SHP77 treated with DMSO at 0.1 percent for 48 hours (cell line): ENCODE data around the gene LRP1B.
"Not testable (repeated sequence)": the region's sequence is repeated elsewhere in the genome, so short reads cannot be mapped to it uniquely, and the experiment has no call there.

ENCODE experiments used
- DNase-seq: peaks from one replicate; lab custom pipeline; 2025; lab: John Stamatoyannopoulos, UW

LRP1B gene

GRCh38 chr2:140338795-140339194 lies 1792.0 kb downstream of the LRP1B start:
- DNase-seq: no peak

- no peak for DNase-seq
Measured at GRCh38 chr2:140337061-140337460, 1793.8 kb downstream of the LRP1B start.

- DNase-seq: no peak
Measured at GRCh38 chr2:140316345-140316744, 1814.5 kb downstream of the LRP1B start.

GRCh38 chr2:140311905-140312304 lies 1818.9 kb downstream of the LRP1B start:
- no peak for DNase-seq

- no peak for DNase-seq
Measured at GRCh38 chr2:140308706-140309105, 1822.1 kb downstream of the LRP1B start.

- no peak for DNase-seq
Measured at GRCh38 chr2:140307532-140307931, 1823.3 kb downstream of the LRP1B start.

GRCh38 chr2:140295767-140296166 lies 1835.0 kb downstream of the LRP1B start:
- no peak for DNase-seq

- no peak for DNase-seq
Measured at GRCh38 chr2:140288726-140289125, 1842.1 kb downstream of the LRP1B start.

GRCh38 chr2:140288213-140288612 lies 1842.6 kb downstream of the LRP1B start:
- DNase-seq: no peak

GRCh38 chr2:140286377-140286776 lies 1844.4 kb downstream of the LRP1B start:
- no peak for DNase-seq

GRCh38 chr2:140277344-140277743 lies 1853.5 kb downstream of the LRP1B start:
- not testable (repeated sequence) for DNase-seq

GRCh38 chr2:140276661-140277060 lies 1854.2 kb downstream of the LRP1B start:
- DNase-seq: no peak

GRCh38 chr2:140275427-140275826 lies 1855.4 kb downstream of the LRP1B start:
- peak; percentile 64 for DNase-seq

- no peak for DNase-seq
Measured at GRCh38 chr2:140274891-140275290, 1855.9 kb downstream of the LRP1B start.

- no peak for DNase-seq
Measured at GRCh38 chr2:140273958-140274357, 1856.9 kb downstream of the LRP1B start.

GRCh38 chr2:140273408-140273807 lies 1857.4 kb downstream of the LRP1B start:
- DNase-seq: no peak

- DNase-seq: no peak
Measured at GRCh38 chr2:140270224-140270623, 1860.6 kb downstream of the LRP1B start.

- no peak for DNase-seq
Measured at GRCh38 chr2:140269000-140269399, 1861.8 kb downstream of the LRP1B start.

- DNase-seq: no peak
Measured at GRCh38 chr2:140262908-140263307, 1867.9 kb downstream of the LRP1B start.

GRCh38 chr2:140257692-140258300 lies 1873.0 kb downstream of the LRP1B start:
- DNase-seq: no peak

- DNase-seq: no peak
Measured at GRCh38 chr2:140256080-140256479, 1874.7 kb downstream of the LRP1B start.

GRCh38 chr2:140249821-140250220 lies 1881.0 kb downstream of the LRP1B start:
- no peak for DNase-seq

- DNase-seq: no peak
Measured at GRCh38 chr2:140248623-140249022, 1882.2 kb downstream of the LRP1B start.

- DNase-seq: no peak
Measured at GRCh38 chr2:140247451-140248195, 1883.2 kb downstream of the LRP1B start.
